ENCODE data around the gene PRICKLE2. TPM values are rescaled to one million over a fixed set of nuclear protein-coding genes. Genes with fewer than 3 reads are reported as not detected.

Gene PRICKLE2
- total RNA-seq, 4 donors from 2014 or later: 71.8 to 99.9 (median 84.4) TPM

GRCh38 chr3:64160000-64160695 is 65.1 kb downstream of the PRICKLE2 start:
- Histone ChIP-seq H3K27me3 (no peaks in the 10 kb centered on the region), H3K4me3 (no peak overlapping the region), H3K9me3 (no peaks in the 10 kb centered on the region), H3K36me3 (peaks cover 8 to 51% (median 34%) of the 10 kb centered on the region in 4 donors), H3K4me1 (peaks cover 14 to 85% (median 71%) of the 10 kb centered on the region in 4 donors), H3K27ac (replicated peaks in 1 of 4) (peak overlapping the region in 1 of 4 donors; percentile 22)
- intact Hi-C loops (cut with DNase I): loop anchor here (5.0 to 10.0 kb wide), 3 partner anchors 105 to 235 kb away; no protein-coding TSS in a partner anchor
- TF ChIP-seq CTCF (IDR thresholded peaks at IDR 0.05) (no peak), EP300 (IDR thresholded peaks at IDR 0.05) (no peak), POLR2AphosphoS5 (IDR thresholded peaks at IDR 0.05) (no peak), POLR2A (IDR thresholded peaks at IDR 0.05; ENCODE audit: low read depth) (no peak)
- WGBS: 74% methylated on average over 8 of the region's 8 CpGs
- DNase-seq (ENCODE audit: extremely low spot score): no peak

- DNase-seq (ENCODE audit: extremely low spot score): no peak
- intact Hi-C loops (cut with DNase I): loop anchor here (10.0 kb wide), 1 partner anchor 106 kb away; no protein-coding TSS in a partner anchor
- Histone ChIP-seq H3K36me3 (peaks cover 8 to 55% (median 34%) of the 10 kb centered on the region in 4 donors), H3K4me3 (no peak overlapping the region), H3K9me3 (no peaks in the 10 kb centered on the region), H3K27ac (replicated peaks in 1 of 4) (peak overlapping the region; percentile 8 to 66 (median 50)), H3K4me1 (peaks cover 12 to 70% (median 54%) of the 10 kb centered on the region in 4 donors), H3K27me3 (no peaks in the 10 kb centered on the region)
- TF ChIP-seq POLR2AphosphoS5 (IDR thresholded peaks at IDR 0.05) (no peak), POLR2A (IDR thresholded peaks at IDR 0.05; ENCODE audit: low read depth) (no peak), EP300 (IDR thresholded peaks at IDR 0.05) (no peak), CTCF (IDR thresholded peaks at IDR 0.05) (no peak)
- 70% methylated on average over 3 of the region's 3 CpGs for WGBS
Observed at GRCh38 chr3:64158334-64158733, 66.9 kb downstream of the PRICKLE2 start.

- H3K27ac ChIP-seq (replicated peaks in 1 of 4): peak overlapping the region; percentile 8 to 66 (median 50)
- no peak for DNase-seq (ENCODE audit: extremely low spot score)
- H3K36me3 ChIP-seq: peaks cover 8 to 64% (median 43%) of the 10 kb centered on the region in 4 donors
- H3K27me3 ChIP-seq: no peaks in the 10 kb centered on the region
- 94% methylated on average over 17 of the region's 17 CpGs for WGBS
- peaks cover 12 to 70% (median 46%) of the 10 kb centered on the region in 4 donors for H3K4me1 ChIP-seq
- H3K4me3 ChIP-seq: no peak overlapping the region
- intact Hi-C loops (cut with DNase I): loop anchor here (10.0 kb wide), 1 partner anchor 107 kb away; no protein-coding TSS in a partner anchor
- TF ChIP-seq EP300 (IDR thresholded peaks at IDR 0.05): no peak
- TF ChIP-seq POLR2AphosphoS5 (IDR thresholded peaks at IDR 0.05): no peak
- no peak for TF ChIP-seq POLR2A (IDR thresholded peaks at IDR 0.05; ENCODE audit: low read depth)
- no peak for TF ChIP-seq CTCF (IDR thresholded peaks at IDR 0.05)
- H3K9me3 ChIP-seq: no peaks in the 10 kb centered on the region
Observed at GRCh38 chr3:64157150-64158035, 67.9 kb downstream of the PRICKLE2 start.

- intact Hi-C loops (cut with DNase I): loop anchor here (10.0 kb wide), 1 partner anchor 109 kb away; no protein-coding TSS in a partner anchor
Observed at GRCh38 chr3:64155328-64155727, 69.9 kb downstream of the PRICKLE2 start.

More at GRCh38 chr3:64155328-64155727, 69.9 kb downstream of the PRICKLE2 start:
- no peak overlapping the region for H3K4me3 ChIP-seq
- peaks cover 8 to 75% (median 46%) of the 10 kb centered on the region in 4 donors for H3K36me3 ChIP-seq
- DNase-seq (ENCODE audit: extremely low spot score): no peak
- no peaks in the 10 kb centered on the region for H3K9me3 ChIP-seq
- no peaks in the 10 kb centered on the region for H3K27me3 ChIP-seq
- H3K27ac ChIP-seq (replicated peaks in 1 of 4): peak overlapping the region in 1 of 4 donors; percentile 29
- WGBS: 48% methylated on average over 3 of the region's 3 CpGs
- H3K4me1 ChIP-seq: peaks cover 16 to 70% (median 46%) of the 10 kb centered on the region in 4 donors
- TF ChIP-seq POLR2A (IDR thresholded peaks at IDR 0.05; ENCODE audit: low read depth): no peak
- no peak for TF ChIP-seq EP300 (IDR thresholded peaks at IDR 0.05)
- TF ChIP-seq CTCF (IDR thresholded peaks at IDR 0.05): no peak
- no peak for TF ChIP-seq POLR2AphosphoS5 (IDR thresholded peaks at IDR 0.05)

All from esophagus muscularis mucosa (tissue), 4 donors.